Esophagus muscularis mucosa (tissue), 4 donors: ENCODE results near the gene GAS7.

Experiments
- EP300 ChIP-seq: sonication (generic); formaldehyde crosslinking; IDR thresholded peaks from one replicate; pipeline ENCODE4 v1.6.1; 2017; ENCODE audit warnings: antibody characterized with exemption
- POLR2A ChIP-seq: fragments of 450-650 bp; IDR thresholded peaks from one replicate; pipeline ENCODE4 v1.6.1; 2017; ENCODE audit warnings: antibody characterized with exemption, moderate library complexity, mild to moderate bottlenecking, low read depth
- POLR2AphosphoS5 ChIP-seq, 2 donors: sonication (generic); formaldehyde crosslinking; IDR thresholded peaks; one replicate each; pipeline ENCODE4 v1.6.1; 2017; ENCODE audit warnings: antibody characterized with exemption in 2 of 2
- TF ChIP-seq, protein P1 (sequence below), 3 experiments: fragments of 200-600 bp in 2 of 3; fragments of 450-650 bp in 1 of 3; sonication (generic) in 2 of 3; IDR thresholded peaks; one replicate each; pipeline ENCODE4 v1.5.1; 2017 to 2019; ENCODE audit warnings: antibody characterized with exemption in 3 of 3, mild to moderate bottlenecking in 2 of 3, moderate library complexity in 1 of 3

DNA sequence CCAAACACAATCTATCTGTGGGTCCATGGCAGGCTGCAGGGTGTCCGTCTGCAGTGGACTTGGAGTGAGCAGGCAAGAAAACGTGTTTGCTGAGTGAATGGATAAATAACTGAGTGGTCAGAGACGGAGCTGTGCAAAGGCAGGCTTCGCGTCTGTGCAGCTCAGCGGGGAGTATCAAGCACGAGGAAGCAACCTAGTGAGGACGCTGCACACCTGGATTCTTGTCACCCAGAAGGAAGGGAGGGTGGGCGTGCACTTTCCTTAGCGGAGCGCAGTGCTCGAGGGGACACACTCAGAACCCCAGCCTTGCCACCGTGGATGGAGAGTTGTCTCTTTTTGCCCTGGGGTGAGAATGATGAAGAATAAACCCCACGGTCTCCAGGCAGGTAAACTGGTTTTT, 291.8 kb downstream of the GAS7 start:
- TF ChIP-seq POLR2AphosphoS5 (IDR thresholded peaks at IDR 0.05) (no peak), POLR2A (no peak), EP300 (no peak)
- TF ChIP-seq, protein P1, sequence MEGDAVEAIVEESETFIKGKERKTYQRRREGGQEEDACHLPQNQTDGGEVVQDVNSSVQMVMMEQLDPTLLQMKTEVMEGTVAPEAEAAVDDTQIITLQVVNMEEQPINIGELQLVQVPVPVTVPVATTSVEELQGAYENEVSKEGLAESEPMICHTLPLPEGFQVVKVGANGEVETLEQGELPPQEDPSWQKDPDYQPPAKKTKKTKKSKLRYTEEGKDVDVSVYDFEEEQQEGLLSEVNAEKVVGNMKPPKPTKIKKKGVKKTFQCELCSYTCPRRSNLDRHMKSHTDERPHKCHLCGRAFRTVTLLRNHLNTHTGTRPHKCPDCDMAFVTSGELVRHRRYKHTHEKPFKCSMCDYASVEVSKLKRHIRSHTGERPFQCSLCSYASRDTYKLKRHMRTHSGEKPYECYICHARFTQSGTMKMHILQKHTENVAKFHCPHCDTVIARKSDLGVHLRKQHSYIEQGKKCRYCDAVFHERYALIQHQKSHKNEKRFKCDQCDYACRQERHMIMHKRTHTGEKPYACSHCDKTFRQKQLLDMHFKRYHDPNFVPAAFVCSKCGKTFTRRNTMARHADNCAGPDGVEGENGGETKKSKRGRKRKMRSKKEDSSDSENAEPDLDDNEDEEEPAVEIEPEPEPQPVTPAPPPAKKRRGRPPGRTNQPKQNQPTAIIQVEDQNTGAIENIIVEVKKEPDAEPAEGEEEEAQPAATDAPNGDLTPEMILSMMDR (IDR thresholded peaks at IDR 0.05), result no peak
